ENCODE results near the gene EWSR1.
A peak's percentile ranks its signal among the peaks of the same experiment; 100 is the strongest.
"Not testable (repeated sequence)": the region's sequence is repeated elsewhere in the genome, so short reads cannot be mapped to it uniquely, and the experiment has no call there.

The EWSR1 gene

DNA sequence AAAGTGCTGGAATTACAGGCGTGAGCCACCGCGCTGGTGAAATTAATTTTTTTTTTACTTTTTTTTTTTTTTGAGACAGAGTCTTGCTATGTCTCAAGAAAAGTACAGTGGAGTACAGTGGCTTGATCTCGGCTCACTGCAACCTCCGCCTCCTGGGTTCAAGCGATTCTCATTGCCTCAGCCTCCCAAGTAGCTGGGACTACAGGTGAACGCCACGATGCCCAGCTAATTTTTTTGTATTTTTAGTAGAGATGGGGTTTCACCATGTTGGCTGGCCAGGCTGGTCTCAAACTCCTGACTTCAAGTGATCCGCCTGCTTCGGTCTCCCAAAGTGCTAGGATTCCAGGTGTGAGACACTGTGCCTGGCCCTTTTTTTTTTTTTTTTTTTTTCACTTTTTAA lies 20.2 kb upstream of the EWSR1 start:
- not testable (repeated sequence) for DNase-seq

DNA sequence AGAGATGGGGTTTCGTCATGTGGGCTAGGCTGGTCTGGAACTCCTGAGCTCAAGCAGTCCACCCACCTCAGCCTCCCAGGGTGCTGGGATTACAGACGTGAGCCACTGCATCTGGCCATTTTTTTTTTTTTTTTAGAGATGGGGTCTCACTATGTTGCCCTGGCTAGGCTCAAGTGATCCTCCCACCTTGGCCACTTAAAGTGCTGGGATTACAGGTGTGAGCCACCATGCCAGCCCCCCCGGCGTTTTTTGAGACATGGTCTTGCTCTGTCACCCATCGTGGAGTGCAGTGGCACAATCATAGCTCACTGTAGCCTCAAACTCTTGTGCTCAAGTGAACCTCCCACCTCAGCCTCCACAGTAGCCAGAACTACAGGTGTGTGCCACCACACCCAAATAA lies 16.8 kb upstream of the EWSR1 start:
- DNase-seq: no peak

DNA sequence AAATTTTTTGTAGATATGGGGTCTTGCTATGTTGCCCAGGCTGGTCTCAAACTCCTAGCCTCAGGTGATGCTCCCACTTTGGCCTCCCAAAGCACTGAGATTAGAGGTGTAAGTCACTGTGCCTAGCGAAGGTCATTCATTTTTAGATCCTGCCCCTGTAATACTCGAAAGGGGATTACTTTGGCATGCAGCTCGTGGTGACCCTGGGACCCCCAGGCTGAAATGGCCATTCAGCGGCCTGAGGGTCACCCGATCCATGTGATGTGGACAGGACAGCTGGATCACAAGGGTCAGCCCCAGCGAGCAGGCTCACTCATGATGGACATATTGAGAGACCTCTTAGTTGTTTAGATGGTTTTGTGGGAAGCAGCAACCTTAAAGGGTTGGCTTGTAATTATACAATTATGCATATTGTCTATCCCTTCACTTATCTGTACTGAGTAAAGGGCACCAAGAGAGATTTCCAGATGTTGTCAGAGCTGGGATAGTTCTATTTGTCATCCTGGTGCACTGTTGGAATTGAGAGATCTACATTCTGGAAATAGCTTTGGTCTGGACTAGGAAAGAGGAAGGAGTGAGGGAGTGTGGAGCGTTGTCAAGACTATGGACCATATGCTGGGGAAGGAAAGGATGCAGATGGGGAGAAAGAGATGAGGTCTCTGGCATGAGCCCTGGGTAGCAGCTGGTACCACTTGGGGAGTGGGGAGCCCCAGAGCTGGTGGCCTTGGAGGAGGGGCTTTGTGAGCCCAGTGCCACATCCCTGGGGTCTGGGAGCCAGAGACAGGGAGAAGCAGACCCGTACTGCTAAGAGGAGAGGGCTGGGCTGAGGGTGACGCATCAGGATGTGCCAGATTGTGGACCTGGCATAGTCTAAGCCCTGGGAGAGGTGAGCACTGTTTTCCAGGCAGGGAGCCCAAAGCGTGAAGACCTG lies 15.8 kb upstream of the EWSR1 start:
- no peak for DNase-seq

DNA sequence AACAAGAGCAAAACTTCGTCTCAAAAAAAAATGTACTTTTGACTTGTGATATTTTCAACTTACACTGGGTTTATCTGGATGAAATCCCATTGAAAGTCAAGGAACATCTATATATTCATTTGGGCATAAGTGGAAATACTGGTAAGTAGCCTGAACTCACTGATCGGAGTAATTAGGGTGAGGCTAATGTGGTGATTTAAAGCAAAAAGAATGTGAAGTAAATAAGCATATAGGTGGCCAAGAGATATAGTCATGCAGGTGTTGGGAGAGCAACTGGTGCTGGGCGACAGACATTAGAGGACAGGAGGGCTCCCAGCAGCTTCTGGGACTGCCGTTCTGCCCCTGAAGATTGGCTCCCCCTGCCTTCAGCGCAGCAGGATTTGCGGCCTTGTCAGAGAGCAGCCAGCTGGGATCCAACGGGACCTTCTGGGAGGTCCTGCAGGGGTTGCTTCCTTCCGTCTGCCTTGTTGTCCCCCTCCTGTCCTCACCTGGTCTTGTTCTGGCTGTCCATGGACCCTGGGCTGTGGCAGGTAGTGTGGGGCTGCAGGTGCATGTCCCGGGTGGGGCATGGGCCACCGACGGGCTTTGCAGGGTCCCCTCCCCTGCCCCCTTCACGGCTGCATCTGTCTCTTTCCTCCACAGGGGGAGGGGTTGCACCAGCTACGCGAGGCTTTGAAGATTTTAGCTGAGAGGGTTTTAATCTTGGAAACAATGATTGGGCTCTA lies 14.3 kb upstream of the EWSR1 start:
- no peak for DNase-seq

DNA sequence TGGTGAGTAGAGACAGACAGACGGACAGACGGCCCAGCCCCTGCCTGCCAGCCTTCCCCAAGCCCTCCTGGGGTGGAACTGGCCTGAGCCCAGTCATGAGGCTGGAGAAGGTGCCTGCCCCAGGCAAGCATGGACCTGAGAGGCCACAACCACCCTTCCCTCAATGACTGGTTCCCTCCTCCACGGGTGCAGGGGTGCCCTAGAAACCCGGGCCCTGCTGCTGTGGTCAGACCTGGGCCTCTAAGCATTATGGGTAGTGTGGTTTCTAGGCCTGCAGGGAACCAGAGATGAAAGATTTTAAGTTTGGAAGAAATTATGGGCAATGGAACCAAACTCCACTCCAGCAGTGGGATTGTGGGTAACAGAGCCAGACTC lies 13.8 kb upstream of the EWSR1 start:
- DNase-seq: no peak

DNA sequence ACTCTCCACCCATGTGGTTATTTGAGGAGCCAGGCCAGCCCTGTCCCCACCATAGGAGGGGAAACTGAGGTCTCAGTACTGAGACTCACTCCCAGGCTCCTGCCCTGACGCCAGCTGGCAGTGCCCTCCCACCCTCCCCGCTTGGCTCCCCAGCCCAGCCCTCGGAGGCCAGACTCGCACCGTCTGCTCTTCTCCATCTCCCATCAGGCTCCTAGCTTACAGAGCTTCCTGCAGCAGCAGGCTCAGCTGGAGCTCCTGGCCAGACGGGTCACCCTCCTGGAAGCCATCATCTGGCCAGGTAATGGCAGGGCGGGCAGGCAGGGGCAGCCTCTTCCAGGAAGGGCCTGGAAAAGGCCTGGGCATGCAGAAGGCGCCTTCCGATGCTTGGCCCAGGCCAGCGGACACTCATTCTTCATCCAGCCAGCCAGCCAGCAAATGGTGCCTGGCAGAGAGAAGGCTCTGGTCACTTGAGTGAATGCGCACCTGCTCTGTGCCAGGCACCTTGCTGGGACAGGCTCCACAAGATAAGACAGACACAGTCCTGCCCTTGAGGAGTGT lies 12.9 kb upstream of the EWSR1 start:
- no peak for DNase-seq

DNA sequence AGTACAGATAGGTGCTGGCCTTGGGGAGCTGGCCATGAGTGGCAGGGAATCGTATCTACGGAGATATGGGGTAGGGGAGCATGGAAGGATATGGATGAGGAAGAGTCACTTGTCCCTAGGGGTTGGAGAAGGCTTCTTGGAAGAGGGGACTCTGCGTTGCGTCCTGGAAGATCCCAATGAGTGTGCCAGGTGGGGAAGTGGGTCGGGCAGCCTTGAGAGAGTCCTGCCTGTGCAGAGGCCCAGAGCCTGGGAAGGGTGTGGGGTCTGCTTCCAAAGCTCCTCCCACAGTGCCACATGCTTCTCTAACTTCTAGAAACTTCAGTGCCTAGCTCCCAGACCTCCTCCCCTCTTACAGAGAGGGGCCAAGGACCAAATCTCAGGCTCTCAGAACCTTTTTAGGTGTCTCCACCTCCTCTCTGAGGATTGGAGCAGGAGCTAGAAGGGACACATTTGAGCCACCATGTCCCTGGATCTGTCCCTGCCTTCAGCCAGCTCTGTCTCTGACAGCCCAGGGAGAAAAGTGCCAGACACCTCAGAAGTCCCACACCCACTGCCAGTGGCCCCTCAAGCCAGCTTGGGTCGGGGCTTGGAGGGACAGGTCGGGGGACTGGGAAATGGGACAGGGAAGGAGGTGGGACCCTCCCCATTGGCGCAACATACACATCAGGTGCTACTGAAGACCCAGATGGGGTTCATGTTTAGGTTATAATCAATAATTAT lies 11.3 kb upstream of the EWSR1 start:
- DNase-seq: no peak

DNA sequence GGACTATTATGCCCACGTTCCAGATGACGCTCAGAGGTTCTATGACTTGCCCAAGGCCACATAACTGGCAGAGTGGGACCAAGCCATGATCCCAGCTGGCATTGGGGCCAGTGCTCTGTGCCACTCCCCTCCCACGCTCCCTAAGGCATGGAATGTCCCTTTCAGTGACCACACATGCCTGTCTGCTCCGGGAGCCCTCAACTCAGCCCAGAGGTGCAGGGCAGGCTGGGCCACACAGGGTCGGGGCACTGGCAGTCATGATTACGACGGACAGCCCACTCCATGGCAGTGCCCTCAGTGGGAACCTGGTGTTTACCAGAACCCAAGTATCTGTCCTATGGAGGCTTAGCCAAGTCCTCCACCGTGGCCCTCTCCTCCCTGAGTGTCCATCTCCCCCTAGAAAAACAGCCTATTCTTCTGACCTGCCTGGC lies 10.3 kb upstream of the EWSR1 start:
- DNase-seq: no peak

DNA sequence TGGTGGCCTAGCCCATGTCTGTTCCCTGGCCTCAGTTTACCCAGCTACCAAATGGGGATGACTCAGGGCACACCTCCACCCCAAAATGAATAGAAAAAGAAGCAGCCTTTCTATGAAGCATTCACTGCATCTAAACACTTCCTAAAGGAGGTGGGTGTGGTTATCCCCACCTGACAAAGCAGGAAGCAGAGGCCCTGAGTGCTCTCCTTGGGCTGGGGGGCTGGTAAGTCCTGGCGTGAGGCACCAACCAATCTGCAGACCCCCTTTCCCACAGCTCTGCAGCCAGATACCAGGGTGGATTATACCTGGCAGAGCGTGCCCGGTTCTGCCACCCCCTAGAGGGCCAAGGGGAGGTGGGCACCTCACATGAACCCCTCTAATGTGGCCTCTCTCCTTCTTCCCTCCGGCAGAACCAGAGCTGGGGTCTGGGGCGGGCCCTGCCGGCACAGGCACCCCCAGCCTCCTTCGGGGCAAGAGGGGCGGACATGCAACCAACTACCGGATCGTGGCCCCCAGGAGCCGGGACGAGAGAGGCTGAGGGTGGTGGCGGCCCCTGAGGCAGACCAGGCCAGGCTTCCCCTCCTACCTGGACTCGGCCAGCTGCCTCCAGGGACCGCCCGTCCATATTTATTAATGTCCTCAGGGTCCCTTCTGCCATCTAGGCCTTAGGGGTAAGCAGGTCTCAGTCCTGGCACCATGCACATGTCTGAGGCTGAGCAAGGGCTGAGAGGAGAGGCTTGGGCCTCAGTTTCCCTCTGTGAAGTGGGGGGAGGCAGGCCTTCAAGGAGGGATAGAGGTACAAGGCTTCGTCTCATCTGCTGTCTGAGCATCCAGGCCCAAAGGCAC lies 9.4 kb upstream of the EWSR1 start:
- no peak for DNase-seq

DNA sequence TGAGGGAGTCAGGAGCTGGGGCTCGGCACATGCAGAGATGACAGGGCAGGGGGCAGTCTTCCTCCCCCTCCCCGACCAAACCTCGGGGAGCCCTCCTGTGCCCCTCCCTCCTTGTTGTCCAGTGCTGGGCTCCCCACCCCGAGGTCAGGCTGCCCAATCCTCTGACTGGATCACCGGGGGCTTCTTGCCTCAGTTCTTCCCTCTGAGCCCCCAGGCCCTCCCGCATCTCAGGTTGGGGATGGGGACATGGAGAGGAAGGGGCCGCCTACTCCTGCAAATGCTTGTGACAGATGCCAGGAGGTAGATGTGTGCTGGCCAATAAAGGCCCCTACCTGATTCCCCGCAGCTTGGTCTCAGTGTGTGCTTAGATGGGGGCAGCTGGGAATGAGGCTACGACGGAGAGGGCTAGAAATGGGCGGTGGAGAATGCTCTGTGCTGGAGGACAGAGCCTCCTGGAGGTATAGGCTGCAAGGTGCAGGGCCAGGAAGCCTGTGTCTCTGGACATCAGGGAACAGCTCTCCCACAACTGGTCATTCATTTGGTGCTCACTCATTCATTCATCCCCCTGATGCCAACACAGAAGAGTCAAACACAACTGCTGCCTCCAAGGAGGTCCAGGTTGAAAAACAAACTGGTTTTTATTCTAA lies 8.7 kb upstream of the EWSR1 start:
- no peak for DNase-seq

DNA sequence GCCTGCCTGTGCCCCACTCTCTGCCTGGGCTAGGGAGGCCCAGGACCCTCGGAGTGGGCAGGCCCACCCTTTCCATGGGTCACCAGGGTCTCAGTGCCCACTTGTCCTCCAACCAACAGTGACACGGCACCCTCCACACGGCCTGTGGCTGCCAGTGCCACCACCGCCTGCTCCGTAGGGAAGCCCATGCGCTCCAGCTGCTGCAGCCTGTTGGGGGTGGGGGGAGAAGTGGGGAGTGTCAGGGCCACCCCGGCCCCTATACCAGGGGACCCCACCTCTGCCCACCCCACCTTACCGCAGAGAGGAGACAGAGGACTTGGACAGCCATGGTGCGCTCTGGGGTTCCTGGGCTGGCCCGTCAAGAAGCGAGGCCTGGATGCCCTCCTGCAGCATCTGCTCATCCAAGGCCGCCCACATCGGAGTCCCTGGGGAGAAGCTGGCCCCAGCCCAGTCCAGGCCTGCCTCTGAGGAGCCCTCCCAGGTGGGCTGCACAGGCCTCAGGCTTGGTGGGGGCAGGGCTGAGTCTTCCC lies 8.0 kb upstream of the EWSR1 start:
- no peak for DNase-seq

DNA sequence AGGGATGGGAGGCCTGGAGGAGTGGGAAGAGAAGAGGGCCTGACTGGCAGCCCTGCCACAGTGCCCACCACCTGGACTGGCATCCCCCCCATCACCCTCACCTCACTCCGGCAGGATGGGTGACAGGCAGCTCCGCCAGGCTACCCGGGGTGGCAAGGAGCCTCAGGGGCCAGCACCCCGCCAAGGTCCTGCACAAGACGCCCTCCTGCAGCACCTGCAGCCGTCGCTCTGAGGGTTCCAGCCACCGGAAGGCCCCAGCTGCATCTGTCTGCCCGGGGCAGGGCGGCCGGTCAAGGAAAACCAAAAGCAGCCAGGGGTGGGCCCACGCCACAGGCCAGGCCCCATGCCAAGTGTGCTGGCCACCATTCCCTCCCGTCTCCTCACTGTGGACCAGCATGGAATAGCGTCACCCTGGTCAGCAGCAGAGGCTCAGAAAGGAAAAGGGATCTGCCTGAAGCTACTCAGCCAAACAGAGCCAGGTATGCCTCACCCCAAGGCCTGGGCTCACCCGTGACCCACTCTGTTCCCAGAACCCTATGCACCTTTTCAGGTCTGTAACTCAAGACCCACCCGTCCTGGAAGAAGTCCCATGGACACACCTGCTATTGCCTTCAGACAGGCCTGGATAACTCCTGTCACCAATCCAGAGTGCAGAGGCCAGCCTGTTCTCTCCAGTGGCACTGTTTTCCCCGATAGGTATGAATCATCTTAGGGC lies 7.3 kb upstream of the EWSR1 start:
- no peak for DNase-seq

DNA sequence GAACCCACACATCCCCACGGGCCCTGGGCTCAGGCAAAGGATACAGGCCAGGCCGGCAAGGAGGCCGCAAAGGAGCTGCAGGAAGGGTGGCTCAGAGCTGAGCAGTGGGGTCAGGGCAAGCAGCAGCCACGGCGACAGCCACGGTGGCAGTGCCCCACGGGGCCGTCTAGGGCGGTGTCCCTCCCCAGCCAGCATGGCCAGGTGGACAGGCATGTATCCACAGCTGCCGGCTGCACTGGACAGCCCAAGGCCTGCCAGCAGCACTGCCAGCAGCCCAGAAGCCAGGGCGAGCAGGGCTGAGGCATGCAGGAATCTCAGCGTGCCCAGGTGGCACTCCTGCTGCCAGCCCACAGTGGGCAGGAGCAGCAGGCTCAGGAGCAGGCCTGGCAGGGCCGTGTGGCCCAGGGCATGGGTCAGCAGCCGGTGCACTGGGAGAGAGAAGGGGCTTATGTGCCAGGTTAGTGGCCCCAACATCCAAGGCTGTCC lies 4.2 kb upstream of the EWSR1 start:
- no peak for DNase-seq

DNA sequence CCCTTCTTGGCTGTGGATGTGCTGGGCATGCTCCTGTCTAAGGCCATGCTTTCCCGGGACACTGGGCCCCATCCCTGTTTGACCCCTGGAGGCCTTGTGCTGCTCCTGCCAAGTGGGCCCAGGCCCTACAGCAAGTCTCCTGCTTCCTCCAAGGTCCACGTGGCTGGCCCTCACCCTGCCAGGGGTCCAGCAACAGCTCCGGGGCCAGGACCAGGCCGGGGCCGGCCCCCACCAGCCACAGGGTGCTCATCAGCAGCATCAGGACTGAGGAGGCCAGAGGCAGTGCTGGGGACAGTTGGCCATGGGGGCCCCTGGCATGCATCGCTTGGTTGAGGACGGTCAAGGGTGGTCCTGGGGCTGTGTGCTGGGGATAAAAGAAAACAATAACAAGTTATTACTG lies 2.8 kb upstream of the EWSR1 start:
- no peak for DNase-seq

DNA sequence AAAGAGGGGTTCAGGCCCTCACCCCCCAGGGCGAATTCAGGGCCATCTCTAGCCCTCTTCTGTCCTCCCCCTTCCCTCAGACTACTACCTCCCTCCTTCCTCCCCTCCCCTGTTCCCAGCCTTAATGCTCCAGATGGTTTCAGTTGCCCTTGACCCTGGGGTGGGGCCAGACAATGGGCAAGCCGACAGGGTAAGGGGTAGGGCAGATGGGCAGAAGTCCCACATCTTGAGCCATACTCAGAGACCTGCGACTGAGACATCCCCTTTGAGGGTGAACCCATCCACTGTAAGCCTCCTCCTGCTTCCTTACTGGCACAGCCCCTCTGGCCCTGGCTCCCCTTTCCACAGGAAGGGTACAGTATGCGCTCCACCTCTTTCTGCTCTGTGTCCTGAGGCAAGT lies 2.1 kb upstream of the EWSR1 start:
- no peak for DNase-seq

DNA sequence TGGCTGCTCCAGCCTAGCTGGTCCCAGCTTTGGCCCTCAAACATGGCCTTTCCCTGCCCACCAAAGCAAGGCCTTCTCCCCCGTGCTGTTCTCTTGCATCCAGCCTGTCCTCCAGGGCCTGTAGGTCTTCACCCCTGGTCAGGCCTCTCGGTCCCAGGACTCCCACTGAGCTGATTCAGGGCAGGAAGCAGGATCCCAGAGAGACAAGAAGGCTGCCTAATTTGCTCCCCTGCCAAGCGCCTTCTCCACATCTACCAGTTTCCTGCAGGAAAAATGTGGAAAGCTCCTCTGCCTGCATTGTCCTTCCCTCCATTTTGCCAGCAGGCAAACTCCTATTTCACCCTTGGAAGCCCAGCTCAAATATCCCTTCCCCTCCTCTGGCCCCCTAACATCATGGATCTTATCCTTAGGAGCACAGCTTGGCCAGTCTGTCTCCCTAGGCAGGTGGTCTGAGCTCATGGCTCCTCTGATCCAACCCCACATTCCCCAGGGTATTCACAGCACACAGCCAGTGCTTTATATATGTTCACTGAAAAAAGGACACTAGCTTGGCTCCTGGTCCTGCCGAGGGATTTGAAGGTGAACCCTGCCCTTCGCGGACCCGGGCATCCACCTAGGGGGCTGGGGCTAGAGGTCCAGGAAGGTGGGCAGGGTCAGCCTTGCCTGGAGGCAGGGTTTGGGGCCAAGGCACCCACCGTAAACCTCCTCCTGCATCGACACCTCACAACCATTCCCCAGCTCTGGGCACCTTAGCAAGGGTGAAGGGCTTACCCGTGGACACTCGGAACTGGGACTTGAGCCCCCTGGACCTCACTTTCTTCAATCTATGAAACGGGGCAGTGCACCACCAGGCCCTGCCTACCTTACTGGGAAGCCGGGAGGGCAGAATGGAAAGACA lies 1.3 kb upstream of the EWSR1 start:
- no peak for DNase-seq

DNA sequence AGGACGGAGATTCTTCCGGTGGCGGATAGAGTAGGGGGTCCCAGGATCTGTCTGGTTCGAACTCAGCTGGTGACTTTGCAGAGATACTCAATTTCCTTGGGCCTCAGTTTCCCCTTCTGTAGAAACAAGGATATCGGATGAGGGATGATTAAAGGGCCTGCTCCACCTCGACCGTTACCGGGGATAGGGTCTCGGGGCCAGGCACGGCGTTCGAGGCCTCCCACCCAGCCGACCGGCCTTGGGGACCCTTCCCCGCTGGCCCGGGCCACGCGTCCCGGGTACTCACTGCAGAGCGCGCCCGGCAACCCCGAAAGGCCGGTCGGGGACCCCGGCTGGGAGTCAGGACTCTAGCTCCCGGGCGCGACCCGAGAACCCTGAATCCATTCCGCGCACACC lies 608 bp upstream of the EWSR1 start:
- no peak for DNase-seq

DNA sequence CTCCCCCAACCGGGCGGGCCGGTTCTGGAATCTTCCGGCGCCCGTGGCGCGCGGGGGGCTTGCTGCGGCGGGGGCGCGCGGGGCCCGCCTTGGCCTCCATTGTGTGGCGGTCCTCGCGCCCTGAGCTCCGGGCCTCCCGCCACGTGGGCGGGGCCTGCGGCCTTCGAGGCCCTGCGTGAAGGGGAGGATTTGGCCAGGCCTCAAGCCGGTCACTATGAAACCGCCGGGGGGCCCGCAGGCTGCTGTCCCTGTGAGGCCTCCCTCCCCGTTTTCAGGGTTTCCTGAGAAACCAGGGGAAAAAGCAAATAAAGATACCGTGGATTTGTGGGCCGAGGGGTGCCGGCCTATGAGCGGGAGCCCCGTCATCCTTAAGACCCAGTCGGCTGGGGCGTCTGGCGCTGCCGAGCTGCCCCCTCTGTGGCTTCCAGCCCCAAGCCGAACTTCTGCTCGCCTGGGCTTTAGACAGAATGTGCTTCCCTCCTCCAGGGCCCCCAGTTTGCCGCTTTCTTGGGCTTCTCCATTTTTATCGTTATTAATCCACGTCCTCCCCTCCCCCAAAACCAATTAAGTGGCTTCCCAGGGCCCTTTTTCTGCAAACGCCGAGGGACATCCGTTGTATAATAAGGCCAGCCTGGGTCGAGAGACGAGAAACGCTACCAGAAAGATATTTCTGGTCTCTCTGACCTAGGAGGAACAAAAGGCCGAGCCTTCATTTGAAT lies 602 bp downstream of the EWSR1 start:
- DNase-seq: no peak

DNA sequence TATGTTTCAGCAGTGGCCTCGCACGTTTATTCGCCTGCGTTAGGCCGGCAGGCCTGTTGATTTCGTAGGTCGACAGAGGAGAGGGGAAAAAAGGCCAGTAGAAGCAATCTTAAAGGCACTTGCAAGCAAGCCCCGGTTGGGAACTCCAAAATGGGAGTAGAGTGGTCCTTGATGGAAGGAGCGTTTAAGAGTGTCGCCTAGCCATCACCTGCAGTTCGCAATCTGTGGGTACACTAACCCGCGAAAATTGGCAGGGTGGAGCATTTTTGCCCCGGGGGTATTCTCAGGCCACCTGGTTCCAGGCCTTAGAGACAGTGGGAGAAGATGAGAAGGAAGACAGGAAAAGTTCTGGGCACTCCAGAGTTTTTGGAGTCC lies 1.1 kb downstream of the EWSR1 start:
- DNase-seq: peak; percentile 3
